Activated CD8-positive, alpha-beta memory T cell treated with anti-CD3 and anti-CD28 coated beads for 4 hours (primary cell): ENCODE results near the gene RIPOR1.
"Not testable (repeated sequence)": the region's sequence is repeated elsewhere in the genome, so short reads cannot be mapped to it uniquely, and the experiment has no call there.

Experiments used
- DNase-seq, 2 donors: peaks; one replicate each; pipeline ENCODE4 v3.0.0-alpha.2; 2020; ENCODE audit warnings: low read depth in 2 of 2

Gene RIPOR1

DNA sequence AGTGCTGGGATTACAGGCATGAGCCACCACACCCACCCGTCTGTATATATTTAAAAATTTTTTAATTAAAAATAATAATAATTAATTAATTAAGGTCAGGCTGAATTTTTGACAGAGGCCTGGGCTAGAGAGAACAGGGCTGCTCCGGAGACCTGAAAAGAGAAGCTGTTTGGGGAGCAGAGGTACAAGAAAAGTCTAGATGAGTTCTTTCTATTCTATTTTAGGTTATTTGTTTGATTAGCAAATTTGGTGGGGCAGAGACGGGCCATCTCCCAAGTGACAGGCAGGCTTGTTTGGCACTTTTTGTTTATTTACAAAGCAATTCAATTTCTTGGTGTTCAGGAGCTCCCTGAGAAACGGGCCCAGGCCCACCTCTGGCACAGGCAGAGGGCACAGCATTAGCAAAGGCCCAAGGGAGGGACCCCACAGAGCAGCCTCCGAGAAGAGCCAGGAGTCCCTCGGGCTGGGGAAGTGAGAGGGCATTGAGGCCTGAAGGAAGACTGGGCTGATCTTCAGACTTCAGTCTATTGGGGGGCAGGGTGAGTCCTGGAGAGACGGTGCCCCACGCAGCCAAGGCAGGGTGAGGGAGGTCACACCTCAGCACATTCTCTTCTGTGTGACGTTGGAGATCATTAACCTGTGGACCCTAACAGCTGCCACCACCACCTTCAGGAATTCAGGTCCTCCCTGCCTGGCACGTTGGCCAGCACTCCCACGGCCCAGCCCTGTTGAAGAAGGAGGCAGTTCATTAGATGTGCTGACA, 10.8 kb upstream of the RIPOR1 start:
- no peak for DNase-seq

- DNase-seq = no peak
Measured at GRCh38 chr16:67518676-67519075, 10.0 kb upstream of the RIPOR1 start.

DNA sequence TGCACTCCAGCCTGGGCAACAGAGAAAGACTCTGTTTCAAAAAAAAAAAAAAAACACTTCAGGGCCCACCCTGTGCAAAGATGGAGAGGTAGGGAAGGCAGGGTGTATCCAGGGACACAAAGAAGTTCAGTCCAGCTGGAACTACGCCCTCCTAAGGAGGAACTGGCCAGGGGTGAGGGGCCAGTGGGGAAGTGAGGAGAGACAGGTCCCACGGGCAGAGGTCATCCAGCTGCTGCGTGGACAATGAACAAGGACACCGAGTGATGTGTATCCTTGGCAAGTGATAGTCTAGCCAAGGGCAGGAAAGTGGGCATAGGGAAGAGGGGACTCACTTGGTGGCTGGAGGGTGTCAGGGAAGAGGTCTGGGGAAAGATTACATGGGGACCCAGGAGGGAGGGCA, 9.4 kb upstream of the RIPOR1 start:
- DNase-seq = no peak

- peak; percentile 92 to 97 for DNase-seq
Measured at GRCh38 chr16:67521095-67521804, 7.4 kb upstream of the RIPOR1 start.

DNA sequence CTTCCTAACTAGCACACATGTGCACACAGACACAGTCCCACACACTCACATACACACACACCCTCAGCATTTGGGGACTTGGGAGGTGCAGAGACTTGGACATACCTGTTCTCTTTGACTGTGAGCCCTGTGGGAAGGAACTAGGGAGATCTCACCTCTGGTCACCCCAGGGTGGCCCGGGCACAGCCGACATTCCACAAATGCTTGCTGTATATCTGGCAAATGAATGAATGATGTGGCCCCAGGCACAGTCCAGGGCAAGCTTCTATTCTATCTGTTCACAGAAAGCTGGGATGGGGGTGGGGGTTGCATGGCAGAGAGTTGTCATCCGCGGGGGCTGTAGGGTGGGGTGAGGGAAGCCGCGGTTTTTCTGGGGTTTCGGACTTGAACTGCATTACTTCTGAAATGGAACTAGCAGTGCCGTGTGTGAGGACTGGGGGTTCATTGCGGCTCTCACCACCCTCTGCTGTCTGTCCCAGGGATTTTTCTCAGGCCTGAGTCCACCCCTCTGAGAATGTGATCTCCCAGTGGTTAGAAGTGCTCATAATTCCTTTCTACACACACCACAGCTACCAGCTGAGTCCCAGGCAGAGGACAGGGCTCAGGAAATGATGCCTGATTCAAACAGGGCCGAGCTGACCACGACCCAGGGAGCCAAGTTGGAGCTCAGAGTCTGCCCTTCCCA, 3.3 kb upstream of the RIPOR1 start:
- no peak for DNase-seq

DNA sequence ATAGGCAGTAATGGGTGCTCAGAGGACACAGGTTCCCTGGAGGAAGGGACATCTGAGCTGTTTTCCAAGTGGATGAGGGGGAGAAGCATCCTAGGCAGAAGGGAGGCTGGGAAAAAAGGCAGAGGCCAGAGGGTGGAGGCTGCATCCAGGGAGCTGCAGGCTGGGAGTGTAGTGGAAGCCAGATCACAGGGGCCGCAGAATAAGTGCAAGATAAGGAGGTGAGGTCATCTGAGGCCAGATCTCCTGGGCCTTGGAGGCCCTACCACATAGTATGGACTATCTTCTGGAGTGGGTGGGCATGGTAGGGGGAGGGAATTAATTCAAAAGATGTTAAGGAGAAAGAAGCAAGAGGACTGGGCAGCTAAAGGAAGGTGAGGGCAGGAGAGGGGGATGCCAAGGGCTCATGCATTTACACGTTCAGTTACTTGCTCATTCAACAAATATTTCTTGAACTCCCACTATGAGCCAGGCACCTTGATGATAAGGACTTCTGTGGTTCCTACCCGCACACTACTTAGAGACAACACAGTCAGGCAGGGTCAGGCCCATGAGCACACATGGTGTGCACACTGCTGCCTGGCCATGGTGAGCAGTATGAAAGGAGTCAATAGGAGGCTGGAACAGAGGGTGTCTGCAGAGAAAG, 2.4 kb upstream of the RIPOR1 start:
- DNase-seq = no peak

GRCh38 chr16:67528870-67529581, 397 bp downstream of the RIPOR1 start:
- no peak for DNase-seq

DNA sequence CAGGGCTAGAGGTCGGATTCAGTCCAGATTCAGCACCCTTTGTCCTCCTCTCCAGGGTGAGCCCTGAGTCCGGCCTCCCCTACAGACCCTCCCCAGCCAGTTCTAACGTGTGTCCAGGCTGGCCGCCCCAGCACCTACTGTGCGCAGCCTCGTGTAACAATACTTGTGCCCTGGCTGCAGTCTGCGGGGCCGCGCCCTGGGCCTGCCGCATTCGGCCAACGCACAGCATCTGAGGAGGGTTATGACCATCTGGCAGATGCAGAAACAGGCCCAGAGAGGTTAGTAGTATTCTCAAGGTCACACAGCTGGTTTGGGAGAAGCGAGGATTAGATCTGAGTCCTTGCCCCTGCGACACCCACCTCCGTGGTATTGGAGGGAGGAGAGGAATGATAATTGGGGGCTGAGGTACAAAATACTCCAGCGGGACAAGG, 968 bp downstream of the RIPOR1 start:
- no peak for DNase-seq

- no peak for DNase-seq
Measured at GRCh38 chr16:67530013-67530939, 1.6 kb downstream of the RIPOR1 start.

DNA sequence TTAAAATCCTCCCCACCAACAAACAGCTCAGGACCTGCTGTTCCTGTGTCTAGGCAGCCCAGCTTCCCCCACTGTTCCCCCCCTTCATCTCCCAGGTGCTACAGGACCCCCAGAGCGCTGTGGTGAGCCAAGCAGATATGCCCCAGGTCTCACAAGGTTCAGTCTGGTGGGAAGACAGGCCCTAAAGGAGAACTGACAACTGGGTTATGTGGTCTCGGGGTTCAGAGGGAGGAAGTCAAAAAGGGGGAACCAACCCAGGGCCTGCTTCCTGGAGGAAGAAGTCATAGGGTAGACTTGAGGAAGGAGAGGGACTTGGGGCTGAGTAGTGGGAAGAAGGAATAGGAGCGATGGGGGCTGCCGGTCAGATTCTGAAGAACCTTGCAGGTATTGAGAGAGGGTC, 2.6 kb downstream of the RIPOR1 start:
- DNase-seq = no peak

GRCh38 chr16:67533024-67533560, 4.5 kb downstream of the RIPOR1 start:
- DNase-seq = no peak

GRCh38 chr16:67533987-67534386, 5.4 kb downstream of the RIPOR1 start:
- not testable (repeated sequence) for DNase-seq

DNA sequence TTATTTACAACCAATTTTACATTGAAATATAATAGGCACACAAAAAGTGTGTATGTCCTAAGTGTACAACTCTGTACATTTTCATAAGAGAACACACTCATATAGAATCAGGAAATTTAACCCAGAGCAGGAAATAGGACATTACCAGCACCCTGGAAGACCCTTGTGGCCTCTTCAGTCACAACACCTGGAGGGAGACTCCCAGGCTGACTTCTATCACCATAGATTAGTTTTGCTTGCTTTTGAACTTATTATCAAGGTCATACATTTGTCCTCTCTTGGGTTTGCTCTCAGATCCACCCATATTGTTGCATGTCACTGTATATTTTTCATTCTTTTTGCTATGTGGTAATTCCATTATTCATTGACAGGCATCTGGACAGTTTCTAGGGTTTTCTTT, 5.8 kb downstream of the RIPOR1 start:
- DNase-seq = no peak

- no peak for DNase-seq
Measured at GRCh38 chr16:67535201-67535600, 6.6 kb downstream of the RIPOR1 start.

GRCh38 chr16:67537270-67537635, 8.6 kb downstream of the RIPOR1 start:
- DNase-seq = no peak

GRCh38 chr16:67537636-67538591, 9.3 kb downstream of the RIPOR1 start:
- peak; percentile 27 to 48 for DNase-seq

DNA sequence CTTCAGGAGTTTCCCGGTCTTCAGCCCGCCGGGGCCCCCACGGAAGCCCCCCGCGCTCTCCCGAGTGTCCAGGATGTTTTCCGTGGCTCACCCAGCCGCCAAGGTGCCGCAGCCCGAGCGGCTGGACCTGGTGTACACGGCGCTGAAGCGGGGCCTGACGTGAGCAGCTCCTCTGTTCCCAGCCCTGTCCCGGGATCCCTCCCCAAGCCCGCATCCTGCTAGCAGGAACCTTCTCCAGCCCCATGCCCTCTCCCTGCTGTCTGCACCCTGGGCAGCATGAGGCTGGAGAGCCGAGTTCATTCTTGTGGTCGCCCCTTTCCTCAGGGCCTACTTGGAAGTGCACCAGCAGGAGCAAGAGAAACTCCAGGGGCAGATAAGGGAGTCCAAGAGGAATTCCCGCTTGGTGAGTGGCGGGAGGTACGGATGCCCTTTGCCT, 10.1 kb downstream of the RIPOR1 start:
- DNase-seq = no peak

GRCh38 chr16:67539271-67539670, 10.6 kb downstream of the RIPOR1 start:
- DNase-seq = no peak
